A549 treated with Mapracorat at 1 μM for 4 hours (cell line): ENCODE results near the gene ZNF81. TPM values are rescaled to one million over a fixed set of nuclear protein-coding genes. Genes with fewer than 3 reads are reported as not detected.

ENCODE experiments used
- total RNA-seq: library from RNA; stranded (reverse); fragments of 200-300 nt; extraction: Qiagen RNA extraction; gene quantifications from 5 replicates; pipeline ENCODE4 v1.2.3, GENCODE V29; 2022

ZNF81 gene
- total RNA-seq: 3.0 to 7.5 TPM (median 5.8 TPM) in 5 replicates

GRCh38 chrX:47836164-47837072, at the start of gene ZNF81:
ZNF81 (plus strand) TSS chrX:47836902; CDS start chrX:47846268, 9,366 bp downstream.

Other genes starting within 250 kb of the ZNF81 start
- gene SYN1, start 217.0 kb upstream of the ZNF81 start, total RNA-seq: 0.15 to 0.36 TPM (median 0.22 TPM) in 5 replicates
- 0.17 to 1.2 TPM (median 0.75 TPM) in 5 replicates for gene CFP, start 207.0 kb upstream of the ZNF81 start, total RNA-seq
- 29.4 to 38.8 TPM (median 37.6 TPM) in 5 replicates for gene ELK1, start 186.3 kb upstream of the ZNF81 start, total RNA-seq
- gene UXT, start 177.7 kb upstream of the ZNF81 start, total RNA-seq: 171 to 187 TPM (median 181 TPM) in 5 replicates
- gene ZNF182, start 167.1 kb downstream of the ZNF81 start, total RNA-seq: 3.0 to 4.0 TPM (median 3.7 TPM) in 5 replicates
- gene SPACA5, start 170.1 kb downstream of the ZNF81 start, total RNA-seq: not detected in 5 replicates
- gene ZNF630, start 234.7 kb downstream of the ZNF81 start, total RNA-seq: 0.12 to 0.42 TPM (median 0.27 TPM) in 5 replicates